Nephron progenitor cell (in vitro differentiated cells): Measurements from ENCODE around the gene RGL1.

ENCODE experiments used
- DNase-seq: peaks from one replicate; pipeline ENCODE4 v3.0.0; 2021
- H3K27ac Mint-ChIP-seq: 2 replicates; pipeline ENCODE4 v1.8.0; 2021; ENCODE audit warnings: mild to moderate bottlenecking, moderate library complexity, mixed read lengths
- H3K27me3 Mint-ChIP-seq: 2 replicates; pipeline ENCODE4 v1.8.0; 2021; ENCODE audit warnings: mild to moderate bottlenecking, low read depth, mixed read lengths; ENCODE audit not compliant: poor library complexity
- H3K36me3 Mint-ChIP-seq: 2 replicates; pipeline ENCODE4 v1.8.0; 2021; ENCODE audit warnings: low read depth, mixed read lengths
- H3K4me1 Mint-ChIP-seq: 2 replicates; pipeline ENCODE4 v1.8.0; 2021; ENCODE audit warnings: mixed read lengths
- H3K4me3 Mint-ChIP-seq: 2 replicates; pipeline ENCODE4 v1.8.0; 2021; ENCODE audit warnings: mild to moderate bottlenecking, moderate library complexity, mixed read lengths
- H3K9me3 Mint-ChIP-seq: 2 replicates; pipeline ENCODE4 v1.8.0; 2021; ENCODE audit warnings: mild to moderate bottlenecking, moderate library complexity, mixed read lengths
- TF ChIP-seq, protein P1 (sequence below): fragments of 200-600 bp; sonication (generic); IDR thresholded peaks from 2 replicates; pipeline ENCODE4 v1.5.0; 2021; ENCODE audit warnings: antibody characterized with exemption

Gene RGL1

DNA sequence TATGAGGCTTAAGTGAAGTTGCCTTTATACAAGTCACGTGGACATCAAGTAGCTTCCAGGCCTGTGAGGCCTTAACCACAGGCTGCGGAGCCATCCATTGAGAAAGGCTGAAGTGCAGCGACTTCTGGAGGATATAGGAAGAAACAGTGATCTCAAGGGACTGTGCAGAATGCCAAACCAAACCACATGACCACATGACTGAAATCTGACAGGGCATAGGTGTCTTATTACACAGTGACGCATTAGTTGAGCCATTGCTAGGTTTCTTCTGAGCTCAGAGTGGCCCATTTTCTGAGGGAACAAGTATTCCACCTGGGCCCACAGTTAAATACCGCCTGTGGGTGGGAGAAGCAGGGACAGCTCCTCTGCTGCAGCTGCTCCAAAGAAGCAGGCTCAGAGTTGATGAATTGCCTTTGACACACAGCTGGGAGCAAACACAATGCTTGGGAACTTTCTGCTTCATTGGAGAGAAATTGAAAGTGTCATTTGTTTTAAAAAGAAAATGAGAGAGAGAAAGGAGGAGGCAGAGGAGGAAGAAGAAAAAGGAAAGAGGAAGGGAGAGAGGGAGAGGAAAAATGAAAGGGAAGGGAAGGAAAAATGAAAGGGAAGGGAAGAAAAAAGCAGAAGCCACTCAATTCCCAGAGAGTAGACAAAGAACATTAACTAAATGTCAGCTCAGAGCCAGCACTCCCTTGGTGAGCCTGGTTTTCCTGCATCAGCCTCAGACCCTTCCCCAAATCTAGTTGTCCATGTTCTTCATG is 138.2 kb downstream of the RGL1 start:
- Mint-ChIP-seq H3K27ac (peak overlapping the region; percentile 94), H3K36me3 (peaks cover 20% of the 10 kb centered on the region), H3K4me3 (peak overlapping the region; percentile 61), H3K27me3 (no peaks in the 10 kb centered on the region), H3K4me1 (peaks cover 54% of the 10 kb centered on the region), H3K9me3 (peaks cover 21% of the 10 kb centered on the region)
- DNase-seq: peak; percentile 29
- TF ChIP-seq, protein P1, sequence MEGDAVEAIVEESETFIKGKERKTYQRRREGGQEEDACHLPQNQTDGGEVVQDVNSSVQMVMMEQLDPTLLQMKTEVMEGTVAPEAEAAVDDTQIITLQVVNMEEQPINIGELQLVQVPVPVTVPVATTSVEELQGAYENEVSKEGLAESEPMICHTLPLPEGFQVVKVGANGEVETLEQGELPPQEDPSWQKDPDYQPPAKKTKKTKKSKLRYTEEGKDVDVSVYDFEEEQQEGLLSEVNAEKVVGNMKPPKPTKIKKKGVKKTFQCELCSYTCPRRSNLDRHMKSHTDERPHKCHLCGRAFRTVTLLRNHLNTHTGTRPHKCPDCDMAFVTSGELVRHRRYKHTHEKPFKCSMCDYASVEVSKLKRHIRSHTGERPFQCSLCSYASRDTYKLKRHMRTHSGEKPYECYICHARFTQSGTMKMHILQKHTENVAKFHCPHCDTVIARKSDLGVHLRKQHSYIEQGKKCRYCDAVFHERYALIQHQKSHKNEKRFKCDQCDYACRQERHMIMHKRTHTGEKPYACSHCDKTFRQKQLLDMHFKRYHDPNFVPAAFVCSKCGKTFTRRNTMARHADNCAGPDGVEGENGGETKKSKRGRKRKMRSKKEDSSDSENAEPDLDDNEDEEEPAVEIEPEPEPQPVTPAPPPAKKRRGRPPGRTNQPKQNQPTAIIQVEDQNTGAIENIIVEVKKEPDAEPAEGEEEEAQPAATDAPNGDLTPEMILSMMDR: no peak

DNA sequence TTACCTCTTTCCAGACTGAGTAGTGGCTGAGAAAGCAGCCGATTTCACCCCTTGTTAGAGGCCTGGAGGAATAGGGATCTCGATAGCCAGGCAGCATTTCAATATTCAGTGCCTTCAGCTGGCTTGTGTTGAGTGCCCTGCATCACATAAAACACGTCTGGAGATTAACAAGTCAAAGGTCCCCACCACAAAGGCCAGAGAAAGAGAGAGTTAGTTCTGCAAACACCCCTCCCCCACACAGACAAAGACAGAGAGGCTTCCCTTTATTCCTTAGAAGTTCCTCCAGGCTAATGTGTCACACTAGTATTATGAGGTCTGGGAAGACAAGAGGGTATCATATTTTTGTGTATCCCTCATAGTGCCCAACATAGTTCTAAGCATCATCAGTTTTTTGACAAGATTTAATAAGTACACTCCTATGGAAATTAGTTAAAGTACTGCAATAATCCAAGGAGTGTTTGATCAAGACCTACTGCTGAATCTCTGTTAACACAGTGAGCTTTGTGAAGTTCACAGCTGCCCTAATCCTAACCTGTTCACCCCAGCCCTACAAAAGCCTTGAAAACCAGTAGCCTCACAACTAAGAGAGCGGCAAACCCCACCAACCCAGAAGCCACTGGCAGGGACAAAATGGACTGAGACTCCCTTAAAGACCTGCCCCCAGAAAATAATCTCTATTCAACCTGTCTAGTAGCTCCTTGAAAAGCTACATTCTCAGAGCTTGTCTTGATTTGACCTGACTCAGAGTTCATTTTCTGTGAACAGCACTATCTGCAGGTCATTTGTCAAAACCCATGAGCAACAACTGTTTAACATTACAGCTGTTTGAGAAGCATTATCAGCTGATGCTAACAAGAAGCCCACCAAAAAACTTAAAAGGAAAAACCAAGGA is 140.8 kb downstream of the RGL1 start:
- Mint-ChIP-seq H3K27me3 (no peaks in the 10 kb centered on the region), H3K4me3 (peak overlapping the region; percentile 57), H3K9me3 (peaks cover 39% of the 10 kb centered on the region), H3K4me1 (peaks cover 54% of the 10 kb centered on the region), H3K27ac (peak overlapping the region; percentile 93), H3K36me3 (peaks cover 44% of the 10 kb centered on the region)
- TF ChIP-seq, protein P1: no peak
- DNase-seq: no peak

DNA sequence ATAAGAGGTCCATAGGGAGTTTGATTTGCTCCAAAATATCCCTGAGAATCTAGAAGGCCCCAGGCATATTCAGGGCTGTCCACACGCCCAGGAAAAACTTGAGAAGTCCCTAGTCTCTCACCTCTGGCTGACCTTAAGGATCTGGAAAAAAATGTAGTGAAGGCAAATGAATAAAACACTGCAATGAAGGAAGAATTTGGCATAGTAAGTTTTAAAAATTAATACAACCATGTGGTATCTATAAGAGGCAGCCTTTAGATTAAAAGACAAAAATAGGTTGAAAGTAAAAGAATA is 141.3 kb downstream of the RGL1 start:
- Mint-ChIP-seq H3K4me3 (no peak overlapping the region), H3K9me3 (peaks cover 45% of the 10 kb centered on the region), H3K27me3 (no peaks in the 10 kb centered on the region), H3K27ac (peak overlapping the region; percentile 5), H3K4me1 (peaks cover 53% of the 10 kb centered on the region), H3K36me3 (peaks cover 50% of the 10 kb centered on the region)
- no peak for DNase-seq
- TF ChIP-seq, protein P1: no peak

DNA sequence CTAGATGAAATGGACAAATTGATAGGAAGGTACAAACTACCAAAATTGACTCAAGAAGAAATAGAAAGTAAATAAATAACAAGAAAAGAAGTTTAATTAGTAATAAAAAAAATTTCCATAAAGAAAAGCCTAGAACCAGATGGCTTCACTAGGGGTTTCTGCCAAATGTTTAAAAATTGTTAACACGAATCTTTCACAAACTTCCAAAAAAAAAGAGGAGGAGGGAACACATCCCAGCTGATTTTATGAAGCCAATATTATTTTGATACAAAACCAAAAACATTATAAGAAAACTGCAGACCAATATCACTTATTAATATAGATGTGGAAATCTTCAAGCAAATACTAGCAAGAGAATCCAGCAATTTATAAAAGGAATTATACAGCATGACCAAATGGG is 143.1 kb downstream of the RGL1 start:
- TF ChIP-seq, protein P1: no peak
- no peak overlapping the region for H3K27ac Mint-ChIP-seq
- peaks cover 51% of the 10 kb centered on the region for H3K9me3 Mint-ChIP-seq

DNA sequence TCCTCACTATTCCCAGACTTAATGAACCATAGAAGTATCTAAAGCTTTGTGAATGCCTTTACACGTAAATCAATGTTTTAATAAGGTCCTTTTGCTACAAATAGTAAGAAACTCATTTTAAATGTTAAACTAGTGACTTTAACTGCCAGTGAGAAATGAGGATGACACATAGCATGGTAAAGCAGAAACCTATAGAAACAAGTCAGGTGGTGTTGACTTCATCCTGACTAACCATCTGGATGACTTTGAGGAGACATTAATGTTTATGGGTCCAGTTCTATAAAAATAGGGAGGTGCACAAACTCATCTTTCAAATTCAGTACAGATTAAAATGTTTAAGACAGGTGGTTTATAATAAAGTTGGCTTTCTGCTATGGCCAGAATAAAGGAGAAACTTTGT is 147.2 kb downstream of the RGL1 start:
- Mint-ChIP-seq H3K9me3 (peaks cover 41% of the 10 kb centered on the region), H3K4me3 (no peak overlapping the region), H3K4me1 (peaks cover 19% of the 10 kb centered on the region), H3K27me3 (no peaks in the 10 kb centered on the region), H3K27ac (no peak overlapping the region), H3K36me3 (peaks cover 42% of the 10 kb centered on the region)
- TF ChIP-seq, protein P1: no peak
- no peak for DNase-seq

More for the DNA sequence above, 143.1 kb downstream of the RGL1 start:
- no peaks in the 10 kb centered on the region for H3K27me3 Mint-ChIP-seq
- H3K4me3 Mint-ChIP-seq: no peak overlapping the region
- peaks cover 45% of the 10 kb centered on the region for H3K4me1 Mint-ChIP-seq
- H3K36me3 Mint-ChIP-seq: peaks cover 52% of the 10 kb centered on the region
- no peak for DNase-seq
